ENCODE measurements around the gene STK32C. TPM values are rescaled to one million over a fixed set of nuclear protein-coding genes. Genes with fewer than 3 reads are reported as not detected.
"Not testable (repeated sequence)": the region's sequence is repeated elsewhere in the genome, so short reads cannot be mapped to it uniquely, and the experiment has no call there.

The STK32C gene
- total RNA-seq, 1 donor = 6.7 TPM

- H3K4me3 ChIP-seq (ENCODE audit: low read depth, low read length) = no peak overlapping the region
- DNase-seq (ENCODE audit: low read depth) = no peak
- TF ChIP-seq CTCF (IDR thresholded peaks at IDR 0.05; ENCODE audit: insufficient read depth, low read length) = no peak
Observed at GRCh38 chr10:132320654-132321469, 13.1 kb upstream of the STK32C start.

GRCh38 chr10:132319853-132320653 is 12.3 kb upstream of the STK32C start:
- no peak overlapping the region for H3K4me3 ChIP-seq (ENCODE audit: low read depth, low read length)
- no peak for TF ChIP-seq CTCF (IDR thresholded peaks at IDR 0.05; ENCODE audit: insufficient read depth, low read length)
- DNase-seq (ENCODE audit: low read depth) = peak; percentile 89

- not testable (repeated sequence) for H3K4me3 ChIP-seq (ENCODE audit: low read depth, low read length); DNase-seq (ENCODE audit: low read depth)
Observed at GRCh38 chr10:132317477-132317876, 9.7 kb upstream of the STK32C start.

- no peak overlapping the region for H3K4me3 ChIP-seq (ENCODE audit: low read depth, low read length)
- no peak for DNase-seq (ENCODE audit: low read depth)
- no peak for TF ChIP-seq CTCF (IDR thresholded peaks at IDR 0.05; ENCODE audit: insufficient read depth, low read length)
Observed at GRCh38 chr10:132316133-132316532, 8.4 kb upstream of the STK32C start.

- H3K4me3 ChIP-seq (ENCODE audit: low read depth, low read length); DNase-seq (ENCODE audit: low read depth): not testable (repeated sequence)
Observed at GRCh38 chr10:132314881-132315280, 7.1 kb upstream of the STK32C start.

- no peak for TF ChIP-seq CTCF (IDR thresholded peaks at IDR 0.05; ENCODE audit: insufficient read depth, low read length)
- no peak for DNase-seq (ENCODE audit: low read depth)
- H3K4me3 ChIP-seq (ENCODE audit: low read depth, low read length) = no peak overlapping the region
Observed at GRCh38 chr10:132314336-132314735, 6.6 kb upstream of the STK32C start.

GRCh38 chr10:132313865-132314264 is 6.1 kb upstream of the STK32C start:
- DNase-seq (ENCODE audit: low read depth) = no peak
- H3K4me3 ChIP-seq (ENCODE audit: low read depth, low read length) = no peak overlapping the region
- no peak for TF ChIP-seq CTCF (IDR thresholded peaks at IDR 0.05; ENCODE audit: insufficient read depth, low read length)
